Non-pigmented ciliary epithelial cell (primary cell): ENCODE data around the gene DCANP1.

ENCODE experiments used
- DNase-seq: peaks from one replicate; pipeline ENCODE4 v3.0.0-alpha.2; 2010; ENCODE audit warnings: low read depth

DCANP1 gene

GRCh38 chr5:135423146-135423845, 23.9 kb downstream of the DCANP1 start:
- no peak for DNase-seq

- DNase-seq, result no peak
These were observed 24.7 kb downstream of the DCANP1 start for GRCh38 chr5:135422419-135422818.

GRCh38 chr5:135417083-135417482, 30.1 kb downstream of the DCANP1 start:
- DNase-seq, result no peak

GRCh38 chr5:135405082-135405481, 42.1 kb downstream of the DCANP1 start:
- DNase-seq, result no peak

GRCh38 chr5:135402031-135402430, 45.1 kb downstream of the DCANP1 start:
- DNase-seq, result no peak

GRCh38 chr5:135400866-135401265, 46.3 kb downstream of the DCANP1 start:
- DNase-seq, result no peak

- no peak for DNase-seq
These were observed 47.2 kb downstream of the DCANP1 start for GRCh38 chr5:135399794-135400542.

- no peak for DNase-seq
These were observed 48.0 kb downstream of the DCANP1 start, which contains the start of gene MACROH2A1 for GRCh38 chr5:135398855-135399793. Gene MACROH2A1 (minus strand): TSS chr5:135399231. CDS start chr5:135389093, 10,138 bp downstream.

- DNase-seq, result no peak
These were observed 48.8 kb downstream of the DCANP1 start for GRCh38 chr5:135398160-135398854.

- DNase-seq, result no peak
These were observed 50.1 kb downstream of the DCANP1 start for GRCh38 chr5:135397084-135397483.

- no peak for DNase-seq
These were observed 50.6 kb downstream of the DCANP1 start for GRCh38 chr5:135396459-135397055.

- no peak for DNase-seq
These were observed 51.3 kb downstream of the DCANP1 start for GRCh38 chr5:135395866-135396265.

GRCh38 chr5:135395451-135395850, 51.7 kb downstream of the DCANP1 start:
- DNase-seq, result no peak
